SK-N-SH (cell line): Measurements from ENCODE around the gene LRMDA. TPM values are rescaled to one million over a fixed set of nuclear protein-coding genes. Genes with fewer than 3 reads are reported as not detected.

Source experiments
- CTCF ChIA-PET: fragments of 300-600, 350-600 bp; formaldehyde crosslinking; extraction: SDS; loops from one replicate; lab custom pipeline; 2021; lab: Yijun Ruan, JAX
- POLR2A ChIA-PET: fragments of 350-600 bp; sonication (Branson Sonifier 250); formaldehyde crosslinking; extraction: SDS; loops from one replicate; lab custom pipeline; 2020; ENCODE audit warnings: antibody characterized with exemption, inconsistent platforms; lab: Yijun Ruan, JAX
- DNase-seq: peaks from one replicate; pipeline ENCODE4 v3.0.0; 2012
- H2AFZ ChIP-seq: fragments of 200-600 bp; sonication (generic); 2 replicates; pipeline ENCODE4 v1.8.1; 2016; ENCODE audit warnings: antibody characterized with exemption, mild to moderate bottlenecking, low read depth
- H3F3A ChIP-seq: fragments of 200-600 bp; sonication (generic); replicated peaks from 2 replicates; pipeline ENCODE3; 2016; ENCODE audit warnings: antibody characterized with exemption, mild to moderate bottlenecking; ENCODE audit not compliant: insufficient read depth
- H3K27ac ChIP-seq, 2 experiments: fragments of 200-500 bp in 1 of 2; fragments of 200-600 bp in 1 of 2; sonication (Bioruptor generic) in 1 of 2; sonication (generic), shearing (Covaris generic) in 1 of 2; 2 replicates each; pipeline versions ENCODE4 v1.5.1 to v1.6.1; 2014 to 2016; ENCODE audit warnings: low read depth in 2 of 2, inconsistent platforms in 1 of 2, low read length in 1 of 2, mild to moderate bottlenecking in 1 of 2, mixed read lengths in 1 of 2
- H3K27me3 ChIP-seq: fragments of 200-600 bp; sonication (generic), shearing (Covaris generic); 2 replicates; pipeline ENCODE4 v1.6.1; 2016; ENCODE audit warnings: mixed run types; ENCODE audit not compliant: insufficient read depth
- H3K36me3 ChIP-seq, 2 experiments: fragments of 200-500 bp in 1 of 2; fragments of 200-600 bp in 1 of 2; sonication (Bioruptor generic) in 1 of 2; sonication (generic) in 1 of 2; replicated peaks in 1 of 2; 2 replicates each; pipeline versions ENCODE3 to v1.5.1; 2014 to 2016; ENCODE audit warnings: low read length in 1 of 2, mild to moderate bottlenecking in 1 of 2; ENCODE audit not compliant: insufficient read depth in 2 of 2, control insufficient read depth in 1 of 2
- H3K4me1 ChIP-seq, 2 experiments: fragments of 200-500 bp in 1 of 2; fragments of 200-600 bp in 1 of 2; sonication (Bioruptor generic) in 1 of 2; sonication (generic), shearing (Covaris generic) in 1 of 2; 2 replicates each; pipeline versions ENCODE4 v1.5.1 to v1.6.1; 2014 to 2016; ENCODE audit warnings: low read depth in 1 of 2, low read length in 1 of 2, mixed run types in 1 of 2; ENCODE audit not compliant: insufficient read depth in 2 of 2, control insufficient read depth in 1 of 2
- H3K4me2 ChIP-seq: fragments of 200-600 bp; sonication (generic), shearing (Covaris generic); 2 replicates; pipeline ENCODE4 v1.6.1; 2017; ENCODE audit warnings: mixed run types
- H3K4me3 ChIP-seq, 2 experiments: fragments of 200-500 bp in 1 of 2; fragments of 200-600 bp in 1 of 2; sonication (Bioruptor generic) in 1 of 2; sonication (generic), shearing (Covaris generic) in 1 of 2; 2 replicates each; pipeline versions ENCODE4 v1.5.1 to v1.8.1; 2014 to 2016; ENCODE audit warnings: low read depth in 2 of 2, inconsistent platforms in 1 of 2, low read length in 1 of 2, mild to moderate bottlenecking in 1 of 2, mixed read lengths in 1 of 2, moderate library complexity in 1 of 2
- H3K79me2 ChIP-seq: fragments of 200-600 bp; sonication (generic); 2 replicates; pipeline ENCODE4 v1.8.1; 2017; ENCODE audit warnings: mild to moderate bottlenecking; ENCODE audit not compliant: insufficient read depth
- H3K9ac ChIP-seq: fragments of 200-600 bp; sonication (generic); 2 replicates; pipeline ENCODE4 v1.6.1; 2017; ENCODE audit warnings: mixed run types
- H3K9me2 ChIP-seq: fragments of 200-600 bp; sonication (generic); 2 replicates; pipeline ENCODE4 v1.6.1; 2017; ENCODE audit warnings: mixed run types
- H3K9me3 ChIP-seq: fragments of 200-600 bp; sonication (generic); 2 replicates; pipeline ENCODE4 v1.6.1; 2017; ENCODE audit warnings: mixed run types, mild to moderate bottlenecking, moderate library complexity
- H4K20me1 ChIP-seq: fragments of 200-600 bp; sonication (generic); 2 replicates; pipeline ENCODE4 v1.6.1; 2017; ENCODE audit warnings: mild to moderate bottlenecking, mixed run types; ENCODE audit not compliant: insufficient read depth
- FOSL2 ChIP-seq: IDR thresholded peaks from 2 replicates; pipeline ENCODE4 v1.4.0; 2012; ENCODE audit warnings: low read depth, mild to moderate bottlenecking, moderate library complexity, borderline replicate concordance
- IRF3 ChIP-seq: fragments of 150-350 bp; IDR thresholded peaks from 2 replicates; pipeline ENCODE4 v1.6.1; 2016; ENCODE audit warnings: mild to moderate bottlenecking, low read depth, low read length
- NFIC ChIP-seq: IDR thresholded peaks from 2 replicates; pipeline ENCODE4 v1.4.0; 2012; ENCODE audit warnings: borderline replicate concordance
- NRF1 ChIP-seq: IDR thresholded peaks from 2 replicates; pipeline ENCODE4 v1.6.1; 2012; ENCODE audit warnings: low read depth, mild to moderate bottlenecking, low read length
- PBX3 ChIP-seq: IDR thresholded peaks from 2 replicates; pipeline ENCODE4; 2012
- REST ChIP-seq: IDR thresholded peaks from 2 replicates; pipeline ENCODE4 v1.6.1; 2012; ENCODE audit warnings: mild to moderate bottlenecking, low read depth, low read length, moderate library complexity
- SIN3A ChIP-seq: IDR thresholded peaks from 2 replicates; pipeline ENCODE4 v1.6.1; 2012; ENCODE audit warnings: low read depth, mild to moderate bottlenecking, low read length, moderate library complexity, borderline replicate concordance
- WGBS: methylation state at CpG from one replicate; pipeline ENCODE4 v1.1.6; 2017; ENCODE audit warnings: low lambda C conversion rate; 5-methylcytosine and 5-hydroxymethylcytosine counted together
- polyA plus RNA-seq, 3 experiments: library from polyadenylated mRNA; depleted of rRNA; stranded (reverse); fragments of >200 nt; gene quantifications; 2 replicates each; pipeline ENCODE4 v1.2.3, GENCODE V29; 2012

LRMDA gene
- polyA plus RNA-seq, 1 of the 3 experiments (the other 2 are of a cell fraction): 0.95 TPM

- TF ChIP-seq REST (no peak), NRF1 (no peak), SIN3A (no peak)
Measured at GRCh38 chr10:75773231-75773780, 341.9 kb downstream of the LRMDA start (continued).

GRCh38 chr10:75773813-75774782 is 342.7 kb downstream of the LRMDA start:
- Histone ChIP-seq H3K4me2 (no peak overlapping the region), H3K9me3 (no peaks in the 10 kb centered on the region), H3F3A (no peaks in the 10 kb centered on the region), H3K79me2 (no peaks in the 10 kb centered on the region), H4K20me1 (no peaks in the 10 kb centered on the region), H3K27ac (peak overlapping the region in 1 of 2 experiments; percentile 41; a peak in 2 of 4 replicates), H3K9ac (no peak overlapping the region), H3K36me3 (no peaks in the 10 kb centered on the region), H3K9me2 (no peaks in the 10 kb centered on the region), H3K4me3 (no peak overlapping the region)
- POLR2A ChIA-PET: no interaction called here
- 71% methylated on average over 3 of the region's 3 CpGs for WGBS
- CTCF ChIA-PET: interaction anchor here (0.6 kb wide), 1 partner anchor 26 kb away, joined by 3 read pairs; no protein-coding TSS in a partner anchor
- TF ChIP-seq FOSL2: no peak
- no peak for TF ChIP-seq IRF3
- no peak for TF ChIP-seq NFIC
- TF ChIP-seq PBX3: no peak
- TF ChIP-seq, all 33 proteins: peak for 0
- Histone ChIP-seq H3K4me1 (no peaks in the 10 kb centered on the region), H3K27me3 (no peaks in the 10 kb centered on the region), H2AFZ (no peak overlapping the region)
- no peak for DNase-seq
